Activated T-cell treated with anti-CD3 and anti-CD28 coated beads for 1 hour (primary cell): ENCODE measurements around the gene BDKRB2.

Source experiments
- DNase-seq: peaks from one replicate; pipeline ENCODE4 v3.0.0-alpha.2; 2020; ENCODE audit warnings: low read depth

The BDKRB2 gene

DNA sequence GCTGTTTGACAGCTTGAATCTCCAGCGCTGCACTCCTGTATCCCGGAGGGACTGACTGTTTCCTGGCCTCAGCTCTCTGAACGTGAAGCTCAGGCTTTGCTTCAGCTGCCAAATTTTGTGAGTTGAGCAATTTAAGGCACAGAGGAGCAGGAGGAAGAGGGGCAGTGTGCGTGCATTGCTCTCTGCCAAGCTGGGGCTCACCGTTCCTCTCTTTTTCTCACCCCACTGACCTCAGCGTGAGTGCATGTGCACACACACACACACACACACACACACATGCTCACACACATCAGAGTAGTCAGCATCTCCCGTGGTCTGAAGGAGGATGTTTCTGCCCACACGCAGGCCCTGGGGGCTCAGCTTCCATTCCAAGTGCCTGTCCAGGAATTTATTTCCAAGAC, 27.8 kb upstream of the BDKRB2 start:
- DNase-seq: no peak

DNA sequence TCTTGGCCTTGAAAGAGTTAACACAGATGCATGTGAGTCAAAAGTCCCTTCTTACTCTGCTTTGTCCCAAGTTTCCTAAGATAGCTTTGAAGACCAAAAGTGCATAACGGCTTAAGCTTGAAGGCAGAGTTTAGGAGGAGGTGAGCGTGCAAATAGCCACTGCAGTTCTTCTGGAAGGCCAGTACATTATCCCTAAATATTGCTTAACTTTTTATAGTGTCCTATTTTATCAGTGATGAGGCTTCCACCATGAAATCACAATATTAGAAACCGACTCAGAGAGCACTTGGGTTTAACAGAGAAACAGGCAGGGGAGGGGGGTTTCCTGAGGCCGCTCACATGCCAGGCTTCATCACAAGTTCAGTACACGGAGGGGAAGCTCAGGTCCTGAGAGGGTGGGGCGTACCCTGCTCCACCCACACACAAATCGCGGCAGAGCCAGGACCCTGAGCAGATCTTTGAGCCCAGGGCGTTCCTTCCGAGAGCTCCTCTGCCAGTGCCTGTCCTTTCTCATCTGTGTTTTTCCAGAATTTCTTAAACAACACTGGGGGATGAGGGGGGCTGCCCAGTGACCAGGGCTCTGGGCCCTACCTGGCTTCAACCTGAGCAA, 26.8 kb upstream of the BDKRB2 start:
- DNase-seq: no peak

DNA sequence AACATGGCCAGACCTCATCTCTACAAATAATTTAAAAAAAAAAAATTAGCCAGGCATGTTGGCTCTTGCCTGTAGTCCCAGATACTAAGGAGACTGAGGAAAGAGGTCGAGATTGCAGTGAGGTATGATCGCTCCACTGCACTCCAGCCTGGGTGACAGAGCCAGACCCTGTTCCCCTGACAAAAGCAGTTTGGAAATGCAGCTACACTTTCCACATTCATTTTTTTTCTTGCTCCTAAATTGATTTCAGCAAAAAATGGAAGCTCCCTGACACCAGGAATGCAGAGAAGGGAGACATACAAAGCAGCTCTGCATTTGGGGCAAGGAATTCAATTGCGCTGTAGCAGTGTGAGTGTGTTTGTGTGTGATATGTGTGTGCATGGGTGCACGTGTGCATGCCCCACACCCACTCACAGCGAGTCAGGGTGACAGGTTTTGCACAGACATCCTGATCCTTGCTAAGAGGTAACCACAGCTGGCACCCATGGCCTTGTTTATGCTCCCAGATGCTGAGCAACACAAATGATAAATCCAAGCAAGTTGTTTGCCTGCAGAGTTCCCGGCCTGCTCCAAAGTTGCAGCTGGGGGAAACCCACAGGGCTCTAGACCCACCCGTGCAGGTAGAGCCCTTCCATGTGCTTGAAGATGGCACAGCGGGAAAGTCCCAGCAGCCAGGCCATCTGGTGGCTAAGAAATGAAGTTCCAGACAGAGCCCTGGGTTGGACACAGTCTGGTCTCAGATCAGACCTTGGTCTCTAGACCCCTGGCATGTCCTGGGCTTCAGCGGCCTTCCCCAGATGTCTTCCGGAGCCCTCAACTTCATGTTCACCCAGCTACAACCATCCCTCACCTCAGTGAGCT, 25.9 kb upstream of the BDKRB2 start:
- no peak for DNase-seq

DNA sequence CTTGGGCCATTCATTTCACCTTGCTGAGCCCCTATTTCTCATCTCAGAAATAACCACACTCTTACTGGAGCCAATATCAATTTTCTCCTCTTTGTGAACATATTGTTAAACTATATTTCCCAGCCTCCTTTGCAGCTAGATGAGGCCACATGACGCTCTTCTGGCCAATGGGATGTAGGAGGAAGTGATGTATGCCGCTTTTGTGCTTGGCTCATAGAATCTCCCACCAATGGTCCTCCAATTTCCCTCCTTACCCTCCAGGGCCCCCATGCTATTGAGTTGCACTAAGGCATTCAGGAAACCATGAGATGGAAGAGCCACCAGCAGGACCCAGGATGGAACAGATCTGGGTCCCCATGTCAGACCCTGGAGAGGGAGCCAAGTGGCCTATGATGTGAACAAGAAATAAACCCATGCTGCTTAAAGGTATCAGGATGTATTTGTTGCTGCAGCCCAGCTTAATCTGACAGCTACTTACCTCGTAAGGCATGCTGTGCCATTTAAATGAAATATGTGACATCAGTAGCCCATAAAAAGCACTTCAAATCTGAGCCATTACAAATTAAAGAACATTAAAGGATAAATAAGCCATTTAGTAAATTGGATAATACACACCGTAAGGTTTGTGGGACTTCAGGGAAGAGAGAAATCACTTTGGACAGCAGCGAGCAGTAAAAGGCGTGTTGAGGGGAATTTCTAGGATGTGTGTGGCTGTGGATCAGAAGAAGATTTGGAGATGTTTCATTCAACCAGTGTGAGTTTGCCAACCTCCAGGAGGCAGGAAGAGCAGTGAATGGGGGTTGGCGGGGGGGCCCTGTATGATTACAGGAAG, 24.4 kb upstream of the BDKRB2 start:
- DNase-seq: no peak

DNA sequence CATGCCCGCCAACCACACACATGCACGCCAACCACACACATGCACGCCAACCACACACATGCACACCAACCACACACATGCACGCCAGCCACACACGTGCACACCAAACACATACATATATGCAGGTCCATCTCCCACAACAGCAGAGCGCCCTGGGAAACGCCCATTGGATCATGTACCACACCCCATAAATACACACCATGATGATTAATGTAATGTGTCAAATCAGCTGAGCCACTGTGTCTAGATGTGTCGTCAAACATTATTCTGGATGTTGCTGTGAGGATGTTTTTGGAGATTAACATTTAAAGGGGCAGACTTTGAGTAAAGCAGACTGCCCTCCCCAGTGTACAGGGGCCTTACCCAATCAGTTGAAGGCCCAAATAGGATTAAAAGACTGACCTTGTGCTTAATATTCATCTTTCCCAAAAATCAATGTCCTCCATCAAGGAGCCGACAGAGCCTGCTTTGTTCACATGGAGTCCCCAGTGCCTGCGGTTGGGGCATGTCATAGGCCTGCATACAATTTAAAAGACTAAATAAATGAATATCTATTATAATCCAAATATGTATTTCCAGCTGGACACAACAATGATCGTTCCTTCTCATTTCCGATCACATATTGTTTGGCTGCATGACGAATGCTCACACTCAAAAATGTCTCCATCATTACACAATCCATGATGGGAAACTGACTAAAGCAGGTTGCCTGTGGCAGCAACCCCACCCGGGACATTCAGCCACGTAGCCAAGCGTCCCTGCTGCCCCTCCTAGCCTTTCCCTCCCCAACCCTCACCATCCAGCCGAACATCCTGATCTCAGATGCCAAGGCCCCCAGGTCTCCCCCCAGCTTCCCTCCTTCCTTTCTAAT, 23.2 kb upstream of the BDKRB2 start:
- no peak for DNase-seq

DNA sequence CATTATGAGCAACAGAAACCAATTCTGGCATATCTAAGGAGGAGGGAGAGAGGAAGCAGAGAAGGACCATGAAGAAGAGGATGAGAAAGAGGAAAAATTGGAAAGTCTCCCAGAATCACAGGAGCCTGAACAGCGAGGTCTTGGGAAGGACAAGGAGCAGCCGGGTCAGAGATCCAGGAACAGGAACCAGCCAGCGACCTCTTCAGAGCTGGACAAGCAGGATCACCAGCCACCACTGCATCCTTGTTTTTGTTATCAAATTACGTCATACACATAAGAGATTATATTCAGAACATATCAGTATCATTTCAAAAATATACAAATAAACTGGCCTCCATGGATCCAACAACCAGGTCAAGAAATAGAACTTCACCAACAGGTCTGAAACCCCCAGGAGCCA, 22.1 kb upstream of the BDKRB2 start:
- DNase-seq: no peak

DNA sequence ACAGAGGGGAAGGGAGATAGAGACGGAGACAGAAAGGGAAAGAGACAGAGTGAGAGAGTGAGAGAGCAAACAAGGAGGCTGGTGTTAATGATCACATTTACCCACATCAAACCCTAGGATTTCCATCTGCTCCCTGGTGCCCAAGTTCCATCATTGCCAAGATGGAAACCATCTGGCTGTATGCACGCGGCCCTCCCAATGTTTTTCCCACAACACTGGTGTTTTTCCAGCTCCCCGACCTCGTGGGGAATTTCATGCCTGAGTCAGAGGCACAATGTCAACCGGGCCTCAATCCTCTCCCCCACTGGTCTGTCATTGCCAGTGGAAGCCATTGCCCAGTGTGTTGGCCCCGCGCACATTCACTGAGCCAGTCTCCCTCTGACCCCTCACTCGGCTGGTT, 19.9 kb upstream of the BDKRB2 start:
- DNase-seq: no peak

DNA sequence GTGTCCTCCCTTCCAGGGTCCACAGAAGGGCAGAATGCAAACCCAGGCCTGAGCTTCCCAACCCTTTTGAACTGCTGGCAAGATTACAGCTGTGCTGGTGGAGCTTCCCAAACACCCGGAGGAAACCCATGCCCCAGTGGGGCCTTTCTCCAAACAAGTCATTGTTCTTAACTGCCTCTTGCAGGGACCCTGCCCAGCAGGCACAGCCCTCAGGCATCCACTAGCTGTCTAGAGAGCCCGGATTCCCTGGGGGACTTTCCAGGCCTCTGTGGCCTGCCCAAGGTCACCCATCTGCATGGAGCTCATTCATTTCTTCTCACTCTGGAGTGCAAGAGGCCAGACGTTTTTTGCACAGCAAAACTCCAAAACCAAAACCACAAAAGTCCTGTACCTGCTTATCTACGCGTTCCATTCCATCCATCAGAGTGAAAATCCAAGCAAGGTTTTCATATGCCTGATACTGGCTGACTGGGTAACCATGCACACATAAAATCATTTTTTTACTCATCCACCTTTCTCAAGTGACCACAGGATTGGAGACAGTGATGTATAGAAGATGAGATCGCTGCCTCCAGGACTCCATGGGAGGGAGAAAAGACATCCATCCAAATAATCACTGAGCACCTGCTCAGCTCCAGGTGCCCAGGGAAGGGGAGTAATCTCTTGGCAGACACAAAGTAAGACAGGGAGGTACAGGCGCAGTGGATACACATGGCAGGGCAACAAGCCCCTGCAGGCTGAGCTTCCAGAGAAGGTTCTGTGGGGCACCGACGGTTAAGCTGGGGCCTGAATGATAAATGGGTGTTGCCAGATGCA, 17.2 kb upstream of the BDKRB2 start:
- DNase-seq: no peak

DNA sequence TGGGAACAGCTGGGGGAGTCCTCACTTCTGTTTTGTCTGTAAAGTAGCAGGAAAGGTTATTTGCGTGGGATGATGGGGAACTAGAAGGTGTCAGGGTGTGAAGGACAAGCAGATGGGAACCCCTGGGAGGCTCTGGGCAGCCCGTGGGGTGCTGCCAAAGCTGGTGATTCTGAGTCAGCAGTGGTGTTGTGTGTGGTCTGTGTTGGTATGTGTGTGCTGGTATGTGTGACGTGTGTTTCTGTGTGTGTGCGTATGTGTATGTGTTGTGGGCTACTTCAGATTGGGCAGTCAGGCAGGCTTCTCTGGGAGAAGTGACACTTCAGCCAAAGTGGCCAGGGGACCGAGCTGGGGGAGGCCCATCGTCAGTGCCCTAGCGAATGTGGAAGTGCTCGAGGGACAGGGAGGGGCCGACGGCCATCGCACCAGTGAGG, 15.3 kb upstream of the BDKRB2 start:
- DNase-seq: no peak

DNA sequence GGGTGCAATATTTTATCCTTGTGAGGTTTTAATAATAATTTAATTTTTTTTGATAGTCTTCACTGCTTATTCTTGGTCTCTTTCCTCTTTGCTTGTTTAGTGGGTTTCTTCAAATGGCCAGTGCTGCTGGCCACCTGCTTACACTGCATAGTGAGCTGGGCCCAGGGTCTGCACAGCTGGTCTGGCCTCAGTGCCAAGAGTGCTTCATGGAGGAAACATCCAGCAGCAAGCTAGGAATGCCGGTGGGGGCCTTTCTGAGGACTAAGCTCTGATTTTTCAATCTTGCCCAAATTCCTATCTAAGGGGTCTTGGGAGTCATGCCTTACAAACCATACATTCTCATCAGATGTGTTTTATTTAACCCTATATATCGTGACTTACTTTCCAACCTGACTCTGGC, 13.3 kb upstream of the BDKRB2 start:
- DNase-seq: no peak

DNA sequence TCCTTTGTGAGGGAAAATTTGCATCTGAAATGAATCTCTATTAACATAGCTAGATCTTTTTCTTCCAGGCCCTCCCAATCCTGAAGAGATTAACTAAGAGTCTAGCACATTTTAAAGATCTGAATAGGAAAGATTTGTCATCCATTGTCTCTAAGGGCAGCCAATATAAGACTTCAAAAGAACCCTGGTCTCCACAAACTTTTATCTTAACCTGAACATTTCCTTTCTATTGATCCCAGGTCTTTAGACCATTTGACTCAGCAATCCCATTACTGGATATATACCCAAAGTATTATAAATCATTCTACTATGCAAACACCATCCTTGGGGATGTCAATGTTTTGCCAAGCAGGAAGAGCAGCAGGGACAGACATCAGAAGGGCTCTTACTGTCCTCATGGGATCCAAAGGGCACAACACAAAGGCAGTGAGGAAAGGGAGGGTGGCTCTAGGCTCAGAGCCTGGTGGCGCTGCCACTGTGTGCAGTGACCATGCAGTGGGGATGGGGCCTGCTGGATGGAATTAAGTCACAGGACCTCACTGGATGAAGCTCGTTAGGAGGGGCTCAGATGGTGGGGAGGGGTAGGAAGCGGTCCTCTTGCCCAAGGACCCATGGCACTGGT, 12.7 kb upstream of the BDKRB2 start:
- no peak for DNase-seq

DNA sequence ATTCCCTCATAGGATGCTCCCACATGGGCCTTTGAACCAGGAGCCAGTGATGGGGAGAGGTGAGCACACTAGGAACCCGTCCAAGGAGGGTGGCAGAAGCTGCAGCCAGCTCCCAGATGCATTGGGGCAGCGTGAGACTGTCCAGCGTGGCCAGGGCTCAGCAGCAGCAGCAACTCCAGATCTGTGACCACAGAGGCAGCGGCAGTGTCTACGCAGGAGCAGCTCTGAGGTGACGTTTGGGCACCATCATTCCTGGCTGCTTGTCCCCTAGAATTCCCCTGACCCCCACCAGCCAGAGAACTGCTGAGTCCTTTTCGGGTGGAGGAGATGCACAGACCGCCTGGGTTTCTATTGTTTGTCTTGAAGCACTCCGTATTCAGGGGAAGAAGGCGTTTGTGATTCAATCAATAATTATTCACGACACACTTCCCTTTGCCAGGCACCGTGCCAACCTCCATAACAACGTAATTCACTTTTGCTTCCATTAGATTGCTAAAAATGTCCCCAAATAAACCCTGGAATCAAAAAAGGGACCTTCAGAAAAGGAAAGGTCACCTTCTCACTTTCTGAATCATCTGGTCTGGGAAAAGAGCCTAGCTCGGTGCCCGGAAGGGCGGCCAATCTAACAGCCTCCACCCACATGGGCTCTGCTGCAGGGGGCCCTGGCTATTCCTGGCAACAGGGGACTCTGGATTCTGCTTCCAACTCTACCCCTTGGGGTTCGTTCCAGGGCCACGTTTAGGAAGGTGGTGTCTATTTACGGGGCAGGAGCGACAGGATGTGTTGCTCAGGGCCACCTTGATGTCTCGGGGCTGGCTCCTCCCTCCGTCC, 11.4 kb upstream of the BDKRB2 start:
- DNase-seq: no peak

DNA sequence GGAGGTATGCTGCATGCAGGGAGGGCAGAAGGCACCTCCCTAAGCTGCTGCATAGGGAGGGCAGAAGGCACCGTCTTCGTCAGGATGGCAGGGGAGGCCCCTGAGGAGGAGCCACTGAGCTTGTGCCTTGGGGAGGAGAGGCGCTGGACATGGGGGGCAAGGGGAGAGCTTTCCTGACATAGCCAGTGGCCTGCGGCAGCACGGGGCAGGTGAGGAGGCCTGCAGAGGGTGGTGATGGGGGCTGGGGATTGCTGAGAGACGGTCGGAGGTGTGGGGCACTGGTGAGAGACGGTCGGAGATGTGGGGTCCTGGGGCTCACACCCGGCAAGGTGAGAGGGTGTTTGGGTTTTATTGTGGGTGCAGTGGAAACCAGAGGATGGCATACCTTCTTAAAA, 10.4 kb upstream of the BDKRB2 start:
- no peak for DNase-seq

DNA sequence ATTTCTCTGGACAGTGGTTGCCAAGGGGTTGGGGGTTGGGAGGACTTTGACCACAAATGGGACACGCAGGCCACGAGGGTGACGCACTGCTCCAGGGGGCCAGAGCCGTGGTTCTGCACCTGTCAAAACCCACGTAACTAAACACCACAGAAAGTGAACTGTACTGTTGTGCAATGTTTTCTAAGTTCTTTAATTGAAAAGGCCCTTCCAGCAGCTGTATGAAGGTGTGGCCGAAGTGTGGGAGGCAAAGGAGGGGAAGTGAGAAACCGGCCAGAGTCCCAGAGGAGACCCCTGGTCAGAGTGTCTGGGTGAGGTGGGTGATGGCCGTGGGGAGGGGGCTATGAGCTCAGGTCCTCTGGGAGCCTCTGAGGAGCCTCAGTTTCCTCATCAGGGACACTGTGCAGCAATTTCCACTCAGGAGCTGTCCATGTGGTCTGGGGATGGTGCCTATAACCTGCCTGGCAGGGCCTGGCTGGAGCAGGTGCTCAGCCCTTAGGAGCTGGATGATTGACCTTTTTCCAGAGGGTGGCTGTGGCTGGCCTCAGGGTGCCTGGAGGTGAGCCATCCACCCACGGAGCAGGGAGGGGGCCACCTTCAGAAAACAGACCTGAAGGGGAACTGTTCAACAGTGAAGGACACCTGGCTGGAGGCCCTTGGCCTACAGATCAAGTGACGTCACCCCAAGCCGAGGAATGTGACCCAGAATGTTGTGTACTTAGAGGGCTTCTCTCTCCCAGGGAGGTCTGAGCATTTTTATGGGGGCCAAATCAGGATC, 9.8 kb upstream of the BDKRB2 start:
- no peak for DNase-seq

DNA sequence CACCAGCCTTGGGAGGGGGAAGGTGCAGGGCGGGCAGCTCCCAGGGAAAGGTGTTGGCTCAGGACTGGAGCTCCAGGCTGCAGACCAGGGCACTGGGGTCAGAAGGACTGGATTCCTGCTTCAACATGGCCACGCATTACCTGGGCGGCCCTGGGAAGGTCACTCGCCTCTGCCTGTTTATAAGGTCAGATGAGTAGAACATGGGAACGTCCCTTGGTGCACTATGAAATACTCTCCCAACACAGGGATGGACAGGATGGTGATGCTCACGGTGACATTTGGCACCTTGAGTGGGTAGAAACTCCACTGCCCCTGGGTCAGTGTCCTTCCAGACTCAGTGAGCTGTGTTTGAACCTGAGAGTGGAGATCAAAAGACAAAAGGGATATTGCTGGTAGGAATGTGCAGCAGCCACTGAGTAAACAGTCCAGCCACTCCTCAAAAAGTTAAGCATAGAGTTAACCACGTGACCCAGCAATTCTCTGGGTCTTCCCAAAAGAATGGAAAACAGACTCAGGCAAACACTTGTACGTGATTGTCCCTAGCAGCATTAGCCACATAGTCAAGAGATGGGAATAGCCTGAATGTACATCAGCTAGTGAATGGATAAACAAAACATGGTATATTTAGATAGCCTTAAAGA, 9.1 kb upstream of the BDKRB2 start:
- DNase-seq: no peak

DNA sequence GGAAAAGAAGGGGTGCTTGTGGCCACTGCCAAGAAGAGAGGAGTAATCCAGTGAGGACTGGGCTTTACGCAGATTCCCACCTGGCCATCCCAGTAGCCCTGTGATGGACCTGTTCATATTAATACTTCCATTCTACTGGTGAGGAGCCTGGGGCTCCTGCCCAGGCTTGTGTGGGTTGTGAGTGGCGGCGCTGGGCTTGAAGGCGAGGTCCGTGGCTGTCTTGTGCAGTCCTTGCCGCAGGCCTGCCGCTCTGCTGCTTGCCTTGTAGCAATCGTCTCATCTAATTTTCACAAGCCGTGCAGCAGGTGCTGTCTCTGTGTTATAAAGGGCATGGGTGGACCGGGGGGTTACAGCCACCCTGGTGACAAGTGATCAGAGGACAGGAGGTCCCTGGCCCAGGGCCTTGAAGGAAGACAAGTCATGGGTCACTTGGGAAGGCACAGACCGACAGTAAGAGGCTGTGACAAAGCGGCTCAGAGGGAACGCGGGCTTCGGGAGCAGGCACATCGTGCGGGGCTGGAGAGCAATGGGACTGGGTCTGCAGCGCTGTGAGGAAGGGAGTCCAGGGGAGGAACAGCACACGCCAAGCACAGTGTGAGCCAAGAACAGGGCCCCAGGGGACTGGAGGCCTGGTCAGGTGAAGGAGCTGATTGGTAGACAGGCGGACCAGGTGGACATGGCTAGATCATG, 7.3 kb upstream of the BDKRB2 start:
- DNase-seq: no peak

DNA sequence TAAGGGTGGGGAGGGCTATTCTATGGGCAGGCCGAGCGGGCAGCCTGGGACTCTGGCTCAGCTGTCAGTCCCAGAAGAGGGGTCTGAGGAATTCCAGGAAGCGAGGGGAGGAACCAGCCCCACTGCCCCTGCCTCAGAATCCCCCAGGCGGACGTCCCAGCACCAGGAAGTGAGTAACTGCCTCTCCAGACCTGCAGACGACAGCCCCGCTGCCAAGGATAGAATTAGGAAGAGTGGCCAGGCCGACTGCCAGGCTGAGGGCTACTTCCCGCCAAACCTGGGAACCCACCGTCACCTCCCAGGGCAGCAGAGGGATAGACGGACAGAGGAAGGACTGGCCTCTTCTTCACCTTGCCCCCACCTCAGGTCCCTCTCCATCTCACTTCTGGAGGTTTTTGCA, 6.7 kb upstream of the BDKRB2 start:
- no peak for DNase-seq
